ENCODE measurements around the gene CRYGA.

CRYGA gene

GRCh38 chr2:208150956-208151355 lies 12.4 kb downstream of the CRYGA start:
- ChIA-PET POLR2A (no interaction called here), CTCF (no interaction called here)
- DNase-seq (ENCODE audit: low read depth, low spot score): no peak
- H3K4me3 ChIP-seq (ENCODE audit: low read depth, low read length): no peak overlapping the region
- TF ChIP-seq CTCF (IDR thresholded peaks at IDR 0.05; ENCODE audit: insufficient read depth, low read length, missing control alignments): no peak

DNA sequence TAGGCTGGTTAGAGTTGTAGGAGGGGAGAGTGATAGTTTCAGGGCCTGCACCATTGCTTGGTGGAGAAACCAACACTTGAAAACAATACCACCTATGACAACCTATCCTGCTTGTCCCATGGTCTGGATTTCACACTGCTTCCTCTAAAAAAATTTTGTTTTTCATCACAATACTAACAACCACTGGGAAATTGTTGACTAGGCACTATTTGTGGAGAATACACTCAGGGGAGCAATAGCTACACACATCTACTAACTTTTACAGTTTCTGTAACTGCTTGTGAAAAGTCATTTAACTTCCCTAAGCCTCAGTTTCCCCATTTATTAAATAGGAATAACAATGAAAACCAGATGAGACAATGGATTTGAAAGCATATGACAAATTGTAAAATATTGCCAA lies 13.3 kb downstream of the CRYGA start:
- DNase-seq (ENCODE audit: low read depth, low spot score): no peak
- ChIA-PET CTCF (no interaction called here), POLR2A (no interaction called here)
- no peak overlapping the region for H3K4me3 ChIP-seq (ENCODE audit: low read depth, low read length)
- no peak for TF ChIP-seq CTCF (IDR thresholded peaks at IDR 0.05; ENCODE audit: insufficient read depth, low read length, missing control alignments)

DNA sequence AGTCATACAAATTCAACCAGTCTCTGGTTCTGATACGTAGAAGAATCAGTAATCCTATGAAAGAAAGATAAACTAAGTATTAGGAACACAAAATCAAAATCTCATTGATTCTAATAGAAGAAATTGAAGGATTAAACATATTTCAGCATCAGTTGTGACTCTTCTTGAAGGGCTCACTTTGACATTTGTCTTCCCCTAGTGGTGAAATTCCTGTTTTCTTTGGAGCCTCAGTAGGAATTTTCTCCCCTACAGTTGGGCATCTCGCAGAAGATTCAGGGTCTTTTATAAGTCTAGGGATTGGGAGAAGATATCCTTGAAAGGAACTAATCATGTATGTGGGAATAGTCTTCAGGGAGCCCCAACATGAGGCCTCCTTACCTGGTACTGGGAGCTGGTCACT lies 14.6 kb downstream of the CRYGA start:
- DNase-seq (ENCODE audit: low read depth, low spot score): no peak
- no peak for TF ChIP-seq CTCF (IDR thresholded peaks at IDR 0.05; ENCODE audit: insufficient read depth, low read length, missing control alignments)
- CTCF ChIA-PET: interaction anchor here (1.1 kb wide), 1 partner anchor 21 kb away, joined by 3 read pairs; no protein-coding TSS in a partner anchor
- no peak overlapping the region for H3K4me3 ChIP-seq (ENCODE audit: low read depth, low read length)
- POLR2A ChIA-PET: no interaction called here

DNA sequence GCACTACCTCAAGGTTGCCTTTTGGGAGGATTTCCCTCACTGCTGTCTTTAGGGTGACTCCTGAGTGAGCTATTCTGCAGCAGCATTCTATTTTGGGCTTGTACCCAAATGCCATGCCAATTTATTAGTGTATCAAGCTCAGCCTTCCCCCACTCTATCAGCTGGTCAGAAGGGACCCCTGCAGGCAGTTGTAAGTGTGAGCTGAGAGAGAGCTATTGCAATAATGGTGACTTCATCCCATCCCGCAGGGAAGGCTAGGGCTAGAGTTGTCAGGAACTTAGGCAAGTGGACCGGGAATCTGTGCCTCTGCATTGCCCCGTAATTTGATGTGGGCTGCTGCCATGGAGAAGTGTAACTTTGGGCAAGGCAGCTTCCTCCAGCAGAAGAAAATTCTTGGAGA lies 15.6 kb downstream of the CRYGA start:
- TF ChIP-seq CTCF (IDR thresholded peaks at IDR 0.05; ENCODE audit: insufficient read depth, low read length, missing control alignments): no peak
- ChIA-PET POLR2A (no interaction called here), CTCF (interaction anchor here (1.3 kb wide), 2 partner anchors 26 to 28 kb away, joined by 5 read pairs; no protein-coding TSS in a partner anchor)
- no peak overlapping the region for H3K4me3 ChIP-seq (ENCODE audit: low read depth, low read length)
- no peak for DNase-seq (ENCODE audit: low read depth, low spot score)

GRCh38 chr2:208147008-208147407 lies 16.4 kb downstream of the CRYGA start:
- no peak for DNase-seq (ENCODE audit: low read depth, low spot score)
- ChIA-PET CTCF (interaction anchor here (1.3 kb wide), 2 partner anchors 26 to 29 kb away, joined by 5 read pairs; no protein-coding TSS in a partner anchor), POLR2A (no interaction called here)
- H3K4me3 ChIP-seq (ENCODE audit: low read depth, low read length): no peak overlapping the region
- no peak for TF ChIP-seq CTCF (IDR thresholded peaks at IDR 0.05; ENCODE audit: insufficient read depth, low read length, missing control alignments)

GRCh38 chr2:208146006-208146405 lies 17.4 kb downstream of the CRYGA start, which contains the start of gene CRYGB:
Gene CRYGB, minus strand, starts transcription at chr2:208146158. Its CDS starts 38 bp downstream, at chr2:208146120.
- DNase-seq (ENCODE audit: low read depth, low spot score): no peak
- TF ChIP-seq CTCF (IDR thresholded peaks at IDR 0.05; ENCODE audit: insufficient read depth, low read length, missing control alignments): no peak
- no peak within 1 kb of the TSS for H3K4me3 ChIP-seq (ENCODE audit: low read depth, low read length)
- CTCF ChIA-PET: no interaction called here
- POLR2A ChIA-PET: no interaction called here
